ENCODE measurements around the gene PHTF2.
"Not testable (repeated sequence)": the region's sequence is repeated elsewhere in the genome, so short reads cannot be mapped to it uniquely, and the experiment has no call there.

The PHTF2 gene

DNA sequence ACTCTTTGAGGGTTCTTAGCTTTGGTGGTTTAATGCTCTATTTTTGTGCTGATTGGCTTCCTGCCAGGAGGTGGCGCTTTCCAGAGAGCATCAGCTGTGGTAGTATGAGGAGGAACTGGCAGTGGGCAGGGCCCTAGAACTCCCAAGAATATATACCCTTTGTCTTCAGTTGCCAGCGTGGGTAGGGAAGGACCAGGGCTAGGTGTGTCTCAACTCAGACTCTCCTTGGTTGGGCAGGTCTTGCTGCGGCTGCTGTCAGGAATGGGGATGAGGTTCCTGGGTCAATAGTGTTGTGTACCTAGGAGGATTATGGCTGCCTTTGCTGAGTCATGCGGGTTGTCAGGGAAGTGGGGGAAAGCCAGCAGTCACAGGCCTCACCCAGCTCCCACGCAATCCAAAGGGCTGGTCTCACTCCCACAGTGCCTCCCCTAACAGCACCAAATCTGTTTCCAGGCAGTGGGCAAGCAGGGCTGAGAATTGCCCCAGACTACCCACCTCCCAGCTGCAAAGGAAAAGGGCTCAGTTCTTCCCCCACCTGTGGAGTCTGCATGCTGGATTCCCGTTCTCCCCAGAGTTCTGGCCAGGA is 191.5 kb downstream of the PHTF2 start:
- DNase-seq (ENCODE audit: low read depth): no peak

DNA sequence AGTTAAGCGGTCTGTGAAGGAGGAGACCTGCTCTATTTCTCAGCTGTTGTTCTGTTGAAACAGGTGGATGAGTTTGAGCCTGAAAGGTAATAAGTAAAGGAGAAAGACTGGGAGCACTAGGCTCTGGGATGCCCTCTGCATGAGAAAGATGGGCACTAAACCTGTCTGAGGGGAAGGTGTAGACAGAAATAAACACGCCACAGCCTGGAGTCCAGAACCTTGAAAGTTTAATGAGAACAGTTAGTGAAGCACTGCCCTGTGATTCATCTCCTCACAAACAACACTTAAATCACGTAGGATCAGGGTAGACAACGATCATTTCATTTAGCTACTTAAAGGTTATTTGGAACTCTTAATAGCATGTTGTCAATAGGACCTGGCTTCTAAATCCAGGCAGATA is 193.1 kb downstream of the PHTF2 start:
- no peak for DNase-seq (ENCODE audit: low read depth)

DNA sequence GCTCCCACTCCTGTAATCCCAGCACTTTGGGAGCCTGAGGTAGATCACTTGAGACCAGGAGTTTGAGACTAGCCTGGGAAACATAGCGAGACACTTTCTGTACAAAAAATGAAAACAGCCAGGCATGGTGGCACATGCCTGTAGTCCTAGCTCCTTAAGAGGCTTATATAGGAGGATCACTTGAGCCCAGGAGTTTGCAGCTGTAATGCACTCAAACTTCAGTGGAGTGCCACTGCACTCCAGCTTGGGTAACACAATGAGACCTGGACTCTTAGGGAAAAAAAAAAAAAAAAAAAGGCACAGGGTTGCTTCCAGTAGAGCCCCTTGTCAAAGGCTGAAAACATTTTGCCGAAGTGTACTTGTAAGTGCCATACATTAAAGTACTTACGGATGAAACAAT is 195.3 kb downstream of the PHTF2 start:
- no peak for DNase-seq (ENCODE audit: low read depth)

DNA sequence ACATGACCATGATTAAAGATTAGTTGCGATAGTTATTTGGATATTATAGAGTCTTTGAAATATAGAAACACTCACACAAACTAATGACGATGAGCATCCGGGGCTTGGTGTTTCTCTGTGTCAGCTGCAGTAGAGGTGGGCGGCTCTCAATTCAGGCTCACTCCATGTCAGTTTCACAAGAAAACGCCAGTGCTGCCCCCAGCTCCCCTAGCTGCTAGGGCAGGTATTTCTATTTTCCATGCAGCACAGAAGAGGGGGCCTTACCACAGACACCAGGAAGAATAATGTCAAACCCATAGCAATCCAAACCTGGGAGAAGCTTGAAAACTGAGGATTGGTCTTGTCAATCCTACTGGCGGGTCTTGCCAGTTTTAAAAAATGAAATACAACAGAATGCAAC is 197.1 kb downstream of the PHTF2 start:
- no peak for DNase-seq (ENCODE audit: low read depth)

DNA sequence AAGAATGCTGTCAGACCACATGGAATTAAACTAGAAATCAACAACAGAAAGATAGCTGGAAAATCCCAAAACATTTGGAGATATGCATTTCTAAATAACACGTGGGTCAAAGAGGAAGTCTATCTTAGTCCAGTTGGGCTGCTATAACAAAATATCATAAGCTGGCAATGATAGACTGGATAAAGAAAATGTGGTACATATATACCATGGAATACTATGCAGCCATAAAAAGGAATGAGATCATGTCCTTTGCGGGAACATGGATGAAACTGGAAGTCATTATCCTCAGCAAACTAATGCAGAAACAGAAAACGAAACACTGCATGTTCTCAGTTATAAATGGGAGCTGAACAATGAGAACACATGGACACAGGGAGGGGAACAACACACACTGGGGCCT is 200.6 kb downstream of the PHTF2 start:
- DNase-seq (ENCODE audit: low read depth): not testable (repeated sequence)

DNA sequence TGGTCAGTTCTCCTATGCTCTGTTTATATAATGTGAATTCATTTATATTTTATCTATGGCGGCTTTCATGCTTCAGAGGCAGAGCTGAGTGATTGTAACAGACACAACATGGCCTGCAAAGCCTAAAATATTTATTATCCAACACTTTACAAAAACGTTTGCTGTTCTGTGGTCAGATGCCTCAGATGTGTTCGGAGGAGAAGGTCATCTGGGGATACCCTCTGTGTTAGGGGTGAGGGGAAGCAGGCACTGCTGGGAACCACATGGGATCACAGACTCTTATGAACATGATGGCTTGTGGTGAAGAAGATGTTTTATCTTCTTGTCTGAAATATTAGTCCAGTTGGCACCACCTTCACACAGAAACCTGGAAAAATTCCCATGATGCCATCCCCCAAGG is 203.4 kb downstream of the PHTF2 start:
- no peak for DNase-seq (ENCODE audit: low read depth)

DNA sequence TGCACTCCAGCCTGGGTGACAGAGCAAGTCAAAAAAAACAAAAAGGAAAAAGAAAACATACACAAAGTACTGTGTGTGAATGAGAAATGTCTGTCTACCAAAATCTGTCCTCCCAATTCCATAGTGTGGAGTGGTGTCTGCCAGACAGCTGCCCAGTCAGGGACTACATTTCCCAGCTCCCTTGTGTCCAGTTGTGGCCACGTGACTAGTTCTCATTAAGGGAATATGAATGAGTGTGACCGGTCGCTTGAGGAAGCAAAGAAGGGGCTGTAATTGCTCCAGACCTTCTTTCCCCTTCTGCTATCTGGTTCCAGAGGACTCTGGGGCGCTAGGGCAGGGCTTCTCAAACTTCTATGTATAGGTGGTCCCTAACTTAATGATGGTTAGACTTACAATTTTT is 204.1 kb downstream of the PHTF2 start:
- no peak for DNase-seq (ENCODE audit: low read depth)

DNA sequence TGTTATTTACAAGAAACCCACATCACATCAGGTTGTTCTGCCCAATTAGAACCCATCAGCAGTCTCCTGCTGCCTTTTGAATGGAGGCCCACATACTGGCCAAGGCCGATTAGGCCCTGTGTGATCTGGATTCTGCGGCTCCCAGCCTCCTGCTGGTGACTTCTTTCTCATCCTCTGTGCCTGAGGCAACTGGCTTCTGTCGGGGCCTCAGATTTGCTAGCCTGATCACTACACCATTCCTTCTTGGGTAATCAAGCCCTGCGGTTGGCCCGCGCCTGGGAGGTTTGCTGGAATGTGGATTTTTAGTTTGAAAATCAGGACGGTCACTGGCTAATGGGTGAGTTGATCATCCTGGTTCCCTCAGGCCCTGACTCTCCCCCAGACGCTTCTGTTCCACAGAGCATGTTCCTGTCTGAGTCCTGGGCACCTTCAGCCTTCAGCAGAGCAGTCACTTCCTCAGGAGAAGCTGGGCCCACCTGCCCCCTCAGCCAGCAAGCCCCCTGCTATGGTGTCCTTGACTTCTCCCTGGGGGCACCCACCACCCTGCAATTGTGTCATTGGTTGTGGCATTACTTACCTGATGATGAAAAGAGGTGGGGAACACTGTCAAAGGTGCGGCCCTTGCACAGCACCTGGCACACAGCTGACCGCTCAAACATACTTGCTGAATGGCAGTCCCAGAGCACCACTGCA is 207.6 kb downstream of the PHTF2 start:
- DNase-seq (ENCODE audit: low read depth): no peak

Measured in activated T-cell treated with anti-CD3 and anti-CD28 coated beads for 24 hours (primary cell).